Hematopoietic multipotent progenitor cell treated with erythropoietin and hydrocortisone succinate and interleukin-3 and kit ligand, for 4 days (in vitro differentiated cells): ENCODE data around the gene KRTAP5-5.
A peak's percentile ranks its signal among the peaks of the same experiment; 100 is the strongest.
"Not testable (repeated sequence)": the region's sequence is repeated elsewhere in the genome, so short reads cannot be mapped to it uniquely, and the experiment has no call there.

Experiments used
- DNase-seq: peaks from one replicate; pipeline ENCODE4 v3.0.0-alpha.2; 2015

Gene KRTAP5-5

GRCh38 chr11:1607901-1608300, 21.7 kb upstream of the KRTAP5-5 start:
- DNase-seq, result not testable (repeated sequence)

- DNase-seq, result no peak
These were observed 21.2 kb upstream of the KRTAP5-5 start, which contains the start of gene KRTAP5-3 for GRCh38 chr11:1608363-1608762. TSS of gene KRTAP5-3 (minus strand) at chr11:1608463. CDS start at chr11:1608385, 78 bp downstream.

- no peak for DNase-seq
These were observed 11.3 kb upstream of the KRTAP5-5 start for GRCh38 chr11:1618231-1618630.

- no peak for DNase-seq
These were observed 10.1 kb upstream of the KRTAP5-5 start for GRCh38 chr11:1619449-1619848.

- no peak for DNase-seq
These were observed 7.5 kb upstream of the KRTAP5-5 start, which contains the start of gene KRTAP5-4 for GRCh38 chr11:1622086-1622485. TSS of gene KRTAP5-4 (minus strand) at chr11:1622138. CDS start at chr11:1622093, 45 bp downstream.

- DNase-seq, result no peak
These were observed 5.9 kb upstream of the KRTAP5-5 start for GRCh38 chr11:1623716-1624115.

- no peak for DNase-seq
These were observed 5.0 kb upstream of the KRTAP5-5 start for GRCh38 chr11:1624621-1625020.

GRCh38 chr11:1625541-1625940, 4.0 kb upstream of the KRTAP5-5 start:
- DNase-seq, result no peak

- peak; percentile 71 for DNase-seq
These were observed 859 bp upstream of the KRTAP5-5 start for GRCh38 chr11:1628506-1629325.

GRCh38 chr11:1630271-1630670, 696 bp downstream of the KRTAP5-5 start:
- DNase-seq, result no peak

GRCh38 chr11:1631066-1631568, 1.5 kb downstream of the KRTAP5-5 start:
- DNase-seq, result no peak

- DNase-seq, result no peak
These were observed 2.6 kb downstream of the KRTAP5-5 start for GRCh38 chr11:1632053-1632714.

GRCh38 chr11:1633864-1634263, 4.3 kb downstream of the KRTAP5-5 start:
- no peak for DNase-seq

GRCh38 chr11:1636291-1636950, 6.8 kb downstream of the KRTAP5-5 start:
- no peak for DNase-seq

- DNase-seq, result no peak
These were observed 8.1 kb downstream of the KRTAP5-5 start for GRCh38 chr11:1637628-1638027.

GRCh38 chr11:1638344-1638743, 8.8 kb downstream of the KRTAP5-5 start:
- no peak for DNase-seq

- DNase-seq, result peak; percentile 26
These were observed 9.6 kb downstream of the KRTAP5-5 start for GRCh38 chr11:1639102-1639620.

- no peak for DNase-seq
These were observed 10.1 kb downstream of the KRTAP5-5 start for GRCh38 chr11:1639666-1640065.

- peak; percentile 38 for DNase-seq
These were observed 10.7 kb downstream of the KRTAP5-5 start for GRCh38 chr11:1640076-1640946.

GRCh38 chr11:1641096-1641495, 11.5 kb downstream of the KRTAP5-5 start:
- no peak for DNase-seq

GRCh38 chr11:1642288-1643145, 12.9 kb downstream of the KRTAP5-5 start:
- no peak for DNase-seq
